ENCODE results near the gene SIRPD.

- TF ChIP-seq CTCF (conservative IDR thresholded peaks at IDR 0.05; ENCODE audit: low read length): no peak
- no peak for TF ChIP-seq EZH2phosphoT487 (IDR thresholded peaks at IDR 0.05; ENCODE audit: borderline replicate concordance, low read depth, low read length)
These were observed 10.1 kb upstream of the SIRPD start for GRCh38 chr20:1567392-1568162.
